C4-2B (cell line): ENCODE data around the gene KRT71.

Source experiments
- CTCF ChIP-seq: fragments of 450-650 bp; conservative IDR thresholded peaks from 2 replicates; pipeline ENCODE4 v1.5.1; 2017; ENCODE audit warnings: mild to moderate bottlenecking
- ZFX ChIP-seq: fragments of 450-650 bp; IDR thresholded peaks from 2 replicates; pipeline ENCODE4 v1.6.1; 2017

- TF ChIP-seq CTCF (no peak), ZFX (no peak)
Measured at GRCh38 chr12:52559979-52560378, 7.0 kb upstream of the KRT71 start.
